SH-SY5Y (cell line): Measurements from ENCODE around the gene CRCP.

Source experiments
- GATA2 ChIP-seq: IDR thresholded peaks from 2 replicates; pipeline ENCODE4 v1.6.1; 2011; ENCODE audit warnings: mild to moderate bottlenecking, low read depth, low read length
- GATA3 ChIP-seq: IDR thresholded peaks from 2 replicates; pipeline ENCODE4 v1.6.1; 2011; ENCODE audit warnings: low read depth, mild to moderate bottlenecking, low read length, moderate library complexity

The CRCP gene

GRCh38 chr7:66173856-66174255, 59.2 kb downstream of the CRCP start:
- TF ChIP-seq GATA3, result no peak
- no peak for TF ChIP-seq GATA2

- no peak for TF ChIP-seq GATA3
Measured at GRCh38 chr7:66176914-66177313, 62.3 kb downstream of the CRCP start.

GRCh38 chr7:66178258-66178657, 63.6 kb downstream of the CRCP start:
- TF ChIP-seq GATA2 (no peak), GATA3 (no peak)

- no peak for TF ChIP-seq GATA3
- no peak for TF ChIP-seq GATA2
Measured at GRCh38 chr7:66181329-66181728, 66.7 kb downstream of the CRCP start.

- no peak for TF ChIP-seq GATA2
Measured at GRCh38 chr7:66181845-66182244, 67.2 kb downstream of the CRCP start.

- TF ChIP-seq GATA3 (no peak), GATA2 (no peak)
Measured at GRCh38 chr7:66182920-66183319, 68.3 kb downstream of the CRCP start.

- TF ChIP-seq GATA3 (no peak), GATA2 (no peak)
Measured at GRCh38 chr7:66183700-66184099, 69.1 kb downstream of the CRCP start.

GRCh38 chr7:66185680-66186187, 71.1 kb downstream of the CRCP start:
- TF ChIP-seq GATA3 (no peak), GATA2 (no peak)

GRCh38 chr7:66186991-66187390, 72.3 kb downstream of the CRCP start:
- TF ChIP-seq GATA2 (no peak), GATA3 (no peak)

- no peak for TF ChIP-seq GATA3
- no peak for TF ChIP-seq GATA2
Measured at GRCh38 chr7:66187905-66188304, 73.3 kb downstream of the CRCP start.

GRCh38 chr7:66188645-66189044, 74.0 kb downstream of the CRCP start:
- no peak for TF ChIP-seq GATA3
- TF ChIP-seq GATA2, result no peak

- TF ChIP-seq GATA2 (no peak), GATA3 (no peak)
Measured at GRCh38 chr7:66189695-66190503, 75.3 kb downstream of the CRCP start.

GRCh38 chr7:66190504-66190857, 75.8 kb downstream of the CRCP start:
- TF ChIP-seq GATA3, result no peak
- TF ChIP-seq GATA2, result no peak

- no peak for TF ChIP-seq GATA2
- no peak for TF ChIP-seq GATA3
Measured at GRCh38 chr7:66193146-66193725, 78.6 kb downstream of the CRCP start.

- TF ChIP-seq GATA3, result no peak
- TF ChIP-seq GATA2, result no peak
Measured at GRCh38 chr7:66198469-66198868, 83.8 kb downstream of the CRCP start.

GRCh38 chr7:66198956-66199355, 84.3 kb downstream of the CRCP start:
- TF ChIP-seq GATA3 (no peak), GATA2 (no peak)
